ENCODE measurements around the gene IL12RB1. TPM values are rescaled to one million over a fixed set of nuclear protein-coding genes. Genes with fewer than 3 reads are reported as not detected.

Gene IL12RB1
- total and polyA plus RNA-seq, 2 of the 13 experiments (the other 11 are each of a cell fraction or from before 2014, with no cell fraction given): 0.03 to 0.04 TPM

DNA sequence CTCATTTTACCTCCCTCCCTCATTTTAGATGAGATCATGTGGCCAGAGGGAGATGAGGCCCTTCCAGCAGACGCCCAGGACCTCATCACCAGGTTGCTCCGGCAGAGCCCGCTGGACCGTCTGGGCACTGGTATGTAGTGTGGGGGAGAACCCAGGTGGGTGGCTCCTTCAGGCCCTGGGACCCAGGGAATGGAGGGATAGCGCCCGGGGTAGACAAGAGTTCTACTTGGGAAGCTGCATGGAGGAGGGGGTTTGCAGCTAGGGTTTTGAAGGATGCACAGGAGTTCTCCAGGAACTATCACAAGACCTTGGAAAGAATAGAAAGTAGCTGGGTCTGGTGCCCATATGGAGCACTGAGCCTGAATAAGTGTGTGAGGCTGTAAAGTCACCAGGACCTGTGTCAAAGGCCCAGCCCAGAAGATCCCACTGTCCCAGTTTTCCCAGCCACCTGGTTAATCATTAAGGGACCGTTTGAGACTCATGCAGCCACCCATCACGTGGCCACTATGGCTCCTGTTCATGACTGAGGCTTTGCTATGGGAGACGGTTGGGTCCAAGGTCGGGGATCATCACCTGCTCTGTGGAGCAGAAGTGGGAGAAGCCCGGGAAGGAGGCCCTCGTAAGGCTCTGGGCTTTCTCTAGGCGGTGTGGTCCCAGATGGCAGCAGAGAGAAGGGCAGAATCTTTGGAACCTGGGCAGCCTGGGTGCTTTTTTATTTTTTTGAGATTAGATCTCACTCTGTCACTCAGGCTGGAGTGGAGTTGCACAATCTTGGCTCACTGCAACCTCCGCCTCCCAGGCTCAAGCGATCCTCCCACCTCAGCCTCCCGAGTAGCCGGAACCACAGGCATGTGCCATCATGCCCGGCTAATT is 49.2 kb upstream of the IL12RB1 start (continued):
- TF ChIP-seq ZNF274 (CRISPR knock-in tag; IDR thresholded peaks at IDR 0.05) (no peak; the same call in 1 of the 2 replicates), ZNF34 (CRISPR knock-in tag; IDR thresholded peaks at IDR 0.05; ENCODE audit: borderline replicate concordance) (no peak), LCORL (IDR thresholded peaks at IDR 0.05) (no peak), LCORL (CRISPR knock-in tag; IDR thresholded peaks at IDR 0.05) (no peak), ZC3H4 (CRISPR knock-in tag; IDR thresholded peaks at IDR 0.05; ENCODE audit: borderline replicate concordance) (no peak), ZSCAN22 (CRISPR knock-in tag; IDR thresholded peaks at IDR 0.05) (no peak), ZNF569 (CRISPR knock-in tag; IDR thresholded peaks at IDR 0.05; ENCODE audit: borderline replicate concordance) (no peak), ZNF143 (CRISPR knock-in tag; IDR thresholded peaks at IDR 0.05) (no peak), TBX2 (CRISPR knock-in tag; IDR thresholded peaks at IDR 0.05; ENCODE audit: borderline replicate concordance) (peak; percentile 61), ATF7-NPFF (CRISPR knock-in tag; IDR thresholded peaks at IDR 0.05; ENCODE audit: low read depth) (no peak), SMARCC2 (IDR thresholded peaks at IDR 0.05) (no peak), EZH2 (conservative IDR thresholded peaks at IDR 0.05; ENCODE audit: low read depth, low read length) (no peak), ZNF256 (CRISPR knock-in tag; conservative IDR thresholded peaks at IDR 0.05) (no peak; the same call in 1 of the 2 replicates), ZNF225 (CRISPR knock-in tag; IDR thresholded peaks at IDR 0.05) (no peak)
- TF ChIP-seq, protein P1, sequence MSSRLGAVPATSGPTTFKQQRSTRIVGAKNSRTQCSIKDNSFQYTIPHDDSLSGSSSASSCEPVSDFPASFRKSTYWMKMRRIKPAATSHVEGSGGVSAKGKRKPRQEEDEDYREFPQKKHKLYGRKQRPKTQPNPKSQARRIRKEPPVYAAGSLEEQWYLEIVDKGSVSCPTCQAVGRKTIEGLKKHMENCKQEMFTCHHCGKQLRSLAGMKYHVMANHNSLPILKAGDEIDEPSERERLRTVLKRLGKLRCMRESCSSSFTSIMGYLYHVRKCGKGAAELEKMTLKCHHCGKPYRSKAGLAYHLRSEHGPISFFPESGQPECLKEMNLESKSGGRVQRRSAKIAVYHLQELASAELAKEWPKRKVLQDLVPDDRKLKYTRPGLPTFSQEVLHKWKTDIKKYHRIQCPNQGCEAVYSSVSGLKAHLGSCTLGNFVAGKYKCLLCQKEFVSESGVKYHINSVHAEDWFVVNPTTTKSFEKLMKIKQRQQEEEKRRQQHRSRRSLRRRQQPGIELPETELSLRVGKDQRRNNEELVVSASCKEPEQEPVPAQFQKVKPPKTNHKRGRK (CRISPR knock-in tag; IDR thresholded peaks at IDR 0.05): no peak
- TF ChIP-seq, protein P2, sequence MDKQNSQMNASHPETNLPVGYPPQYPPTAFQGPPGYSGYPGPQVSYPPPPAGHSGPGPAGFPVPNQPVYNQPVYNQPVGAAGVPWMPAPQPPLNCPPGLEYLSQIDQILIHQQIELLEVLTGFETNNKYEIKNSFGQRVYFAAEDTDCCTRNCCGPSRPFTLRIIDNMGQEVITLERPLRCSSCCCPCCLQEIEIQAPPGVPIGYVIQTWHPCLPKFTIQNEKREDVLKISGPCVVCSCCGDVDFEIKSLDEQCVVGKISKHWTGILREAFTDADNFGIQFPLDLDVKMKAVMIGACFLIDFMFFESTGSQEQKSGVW (CRISPR knock-in tag; IDR thresholded peaks at IDR 0.05; ENCODE audit: borderline replicate concordance): no peak
- TF ChIP-seq, protein P3, sequence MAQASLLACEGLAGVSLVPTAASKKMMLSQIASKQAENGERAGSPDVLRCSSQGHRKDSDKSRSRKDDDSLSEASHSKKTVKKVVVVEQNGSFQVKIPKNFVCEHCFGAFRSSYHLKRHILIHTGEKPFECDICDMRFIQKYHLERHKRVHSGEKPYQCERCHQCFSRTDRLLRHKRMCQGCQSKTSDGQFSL (CRISPR knock-in tag; IDR thresholded peaks at IDR 0.05): no peak
- TF ChIP-seq, protein P4, sequence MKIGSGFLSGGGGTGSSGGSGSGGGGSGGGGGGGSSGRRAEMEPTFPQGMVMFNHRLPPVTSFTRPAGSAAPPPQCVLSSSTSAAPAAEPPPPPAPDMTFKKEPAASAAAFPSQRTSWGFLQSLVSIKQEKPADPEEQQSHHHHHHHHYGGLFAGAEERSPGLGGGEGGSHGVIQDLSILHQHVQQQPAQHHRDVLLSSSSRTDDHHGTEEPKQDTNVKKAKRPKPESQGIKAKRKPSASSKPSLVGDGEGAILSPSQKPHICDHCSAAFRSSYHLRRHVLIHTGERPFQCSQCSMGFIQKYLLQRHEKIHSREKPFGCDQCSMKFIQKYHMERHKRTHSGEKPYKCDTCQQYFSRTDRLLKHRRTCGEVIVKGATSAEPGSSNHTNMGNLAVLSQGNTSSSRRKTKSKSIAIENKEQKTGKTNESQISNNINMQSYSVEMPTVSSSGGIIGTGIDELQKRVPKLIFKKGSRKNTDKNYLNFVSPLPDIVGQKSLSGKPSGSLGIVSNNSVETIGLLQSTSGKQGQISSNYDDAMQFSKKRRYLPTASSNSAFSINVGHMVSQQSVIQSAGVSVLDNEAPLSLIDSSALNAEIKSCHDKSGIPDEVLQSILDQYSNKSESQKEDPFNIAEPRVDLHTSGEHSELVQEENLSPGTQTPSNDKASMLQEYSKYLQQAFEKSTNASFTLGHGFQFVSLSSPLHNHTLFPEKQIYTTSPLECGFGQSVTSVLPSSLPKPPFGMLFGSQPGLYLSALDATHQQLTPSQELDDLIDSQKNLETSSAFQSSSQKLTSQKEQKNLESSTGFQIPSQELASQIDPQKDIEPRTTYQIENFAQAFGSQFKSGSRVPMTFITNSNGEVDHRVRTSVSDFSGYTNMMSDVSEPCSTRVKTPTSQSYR (CRISPR knock-in tag; IDR thresholded peaks at IDR 0.05; ENCODE audit: borderline replicate concordance): no peak; the same call in 1 of the 2 replicates
- TF ChIP-seq, protein P5, sequence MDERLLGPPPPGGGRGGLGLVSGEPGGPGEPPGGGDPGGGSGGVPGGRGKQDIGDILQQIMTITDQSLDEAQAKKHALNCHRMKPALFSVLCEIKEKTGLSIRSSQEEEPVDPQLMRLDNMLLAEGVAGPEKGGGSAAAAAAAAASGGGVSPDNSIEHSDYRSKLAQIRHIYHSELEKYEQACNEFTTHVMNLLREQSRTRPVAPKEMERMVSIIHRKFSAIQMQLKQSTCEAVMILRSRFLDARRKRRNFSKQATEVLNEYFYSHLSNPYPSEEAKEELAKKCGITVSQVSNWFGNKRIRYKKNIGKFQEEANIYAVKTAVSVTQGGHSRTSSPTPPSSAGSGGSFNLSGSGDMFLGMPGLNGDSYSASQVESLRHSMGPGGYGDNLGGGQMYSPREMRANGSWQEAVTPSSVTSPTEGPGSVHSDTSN (CRISPR knock-in tag; IDR thresholded peaks at IDR 0.05): peak; percentile 32; the same call in 1 of the 2 replicates
